T-helper 1 cell (primary cell): ENCODE data around the gene SLC35F2.
"Not testable (repeated sequence)": the region's sequence is repeated elsewhere in the genome, so short reads cannot be mapped to it uniquely, and the experiment has no call there.

Source experiments
- DNase-seq, 5 donors: peaks; one replicate each; pipeline ENCODE4 v3.0.0-alpha.2; 2012 to 2020
- total RNA-seq, 4 donors: gene quantifications; one replicate each; lab custom pipeline; 2026; lab: John Stamatoyannopoulos, UW

Gene SLC35F2
- total RNA-seq = 11.7 to 14.2 (median 13.0) reads per million in 4 donors

- peak; percentile 25 to 83 (median 53) for DNase-seq
Observed at GRCh38 chr11:107858217-107859070, at the start of gene SLC35F2. SLC35F2 (minus strand) TSS chr11:107858787; CDS start chr11:107858767, 20 bp downstream.

DNA sequence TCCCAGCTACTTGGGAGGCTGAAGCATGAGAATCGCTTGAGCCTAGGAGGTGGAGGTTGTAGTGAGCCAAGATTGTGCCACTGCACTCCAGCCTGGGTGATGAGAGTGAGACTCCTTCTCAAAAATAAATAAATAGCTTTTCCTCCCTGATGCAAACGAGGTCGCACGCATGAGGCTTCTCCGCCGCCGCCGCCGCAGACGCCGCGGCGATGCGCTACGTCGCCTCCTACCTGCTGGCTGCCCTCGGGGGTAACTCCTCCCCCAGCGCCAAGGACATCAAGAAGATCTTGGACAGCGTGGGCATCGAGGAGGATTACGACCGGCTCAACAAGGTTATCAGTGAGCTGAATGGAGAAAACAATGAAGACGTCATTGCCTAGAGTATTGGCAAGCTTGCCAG is 49.6 kb upstream of the SLC35F2 start:
- DNase-seq = no peak

DNA sequence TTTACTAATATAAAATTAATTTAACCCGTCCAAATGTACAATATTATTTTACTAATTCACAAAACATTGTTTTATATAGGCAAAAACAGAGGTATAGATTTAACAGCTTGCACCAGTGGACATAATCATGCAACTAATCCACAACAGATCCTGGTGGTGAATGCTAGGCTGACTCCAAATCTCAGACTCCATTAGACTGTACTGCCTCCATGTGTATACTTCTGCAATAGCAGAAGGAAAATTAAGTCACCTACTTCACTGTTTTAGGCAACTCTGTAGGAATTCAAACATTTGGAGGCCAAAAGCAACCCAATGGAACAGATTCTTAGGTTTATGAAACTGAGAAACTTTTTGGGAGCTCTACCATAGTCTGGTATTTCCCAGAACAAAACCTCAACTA is 39.7 kb upstream of the SLC35F2 start:
- peak in 1 of 5 donors; percentile 21 for DNase-seq

- no peak for DNase-seq
Observed at GRCh38 chr11:107882095-107882820, 23.7 kb upstream of the SLC35F2 start.

- DNase-seq = not testable (repeated sequence)
Observed at GRCh38 chr11:107881471-107881870, 22.9 kb upstream of the SLC35F2 start.

- no peak for DNase-seq
Observed at GRCh38 chr11:107876141-107876540, 17.6 kb upstream of the SLC35F2 start.

- no peak for DNase-seq
Observed at GRCh38 chr11:107864591-107864990, 6.0 kb upstream of the SLC35F2 start.

DNA sequence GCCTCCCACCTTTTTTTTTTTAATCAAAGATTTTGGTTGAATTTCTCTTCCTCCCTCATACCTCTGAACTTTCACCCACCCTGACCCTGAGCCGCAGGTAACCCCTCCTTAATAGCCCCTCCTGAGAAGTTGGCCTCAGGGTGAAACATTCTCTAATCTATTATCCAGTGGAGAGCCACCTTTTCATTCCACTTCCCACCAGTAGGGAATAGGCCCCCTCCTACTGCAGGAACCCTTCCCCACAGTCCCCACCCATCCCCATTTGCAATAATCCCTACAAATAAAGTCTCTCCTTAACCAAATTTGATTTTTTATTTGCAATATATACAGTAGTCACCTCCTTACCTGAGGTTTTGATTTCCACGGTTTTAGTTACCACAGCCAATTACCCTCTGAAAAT is 2.1 kb upstream of the SLC35F2 start:
- DNase-seq = no peak

- not testable (repeated sequence) for DNase-seq
Observed at GRCh38 chr11:107860240-107860620, 1.6 kb upstream of the SLC35F2 start.

DNA sequence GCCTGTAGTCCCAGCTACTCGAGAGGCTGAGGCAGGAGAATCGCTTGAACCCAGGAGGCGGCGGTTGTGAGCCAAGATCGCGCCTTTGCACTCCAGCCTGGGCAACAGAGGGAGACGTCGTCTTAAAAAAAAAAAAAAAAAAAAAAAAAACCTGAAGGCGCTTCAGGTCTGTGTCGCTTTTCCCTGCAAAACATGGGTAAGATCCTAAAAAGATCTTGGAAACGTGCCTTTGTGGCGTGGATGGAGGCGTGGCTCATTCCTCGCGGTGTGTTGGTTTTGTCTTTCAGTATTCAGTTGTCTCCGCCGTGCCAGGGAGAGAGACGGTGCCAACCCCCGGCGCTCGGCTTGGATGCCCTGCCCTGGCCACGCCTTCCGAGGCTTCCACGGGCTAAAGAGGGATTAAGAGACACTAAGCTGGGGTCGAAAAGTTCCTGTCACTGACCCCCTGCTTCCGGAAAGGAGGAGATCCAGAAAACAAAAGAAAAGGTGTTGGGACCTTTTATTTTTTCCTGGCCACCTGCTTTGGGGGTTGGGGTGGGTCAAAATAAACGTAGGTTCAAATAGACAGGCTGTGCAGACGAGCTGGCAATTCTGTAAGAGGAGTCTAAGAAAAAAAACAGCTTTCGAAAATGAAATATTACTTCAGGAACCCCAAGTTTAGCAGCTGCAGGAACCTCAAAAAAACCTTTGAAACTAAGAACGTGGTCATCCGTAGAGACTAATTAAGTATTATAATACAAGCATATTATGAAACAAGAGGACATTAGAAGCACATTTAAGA is 1.1 kb upstream of the SLC35F2 start:
- DNase-seq = peak in 2 of 5 donors; percentile 17 to 43

DNA sequence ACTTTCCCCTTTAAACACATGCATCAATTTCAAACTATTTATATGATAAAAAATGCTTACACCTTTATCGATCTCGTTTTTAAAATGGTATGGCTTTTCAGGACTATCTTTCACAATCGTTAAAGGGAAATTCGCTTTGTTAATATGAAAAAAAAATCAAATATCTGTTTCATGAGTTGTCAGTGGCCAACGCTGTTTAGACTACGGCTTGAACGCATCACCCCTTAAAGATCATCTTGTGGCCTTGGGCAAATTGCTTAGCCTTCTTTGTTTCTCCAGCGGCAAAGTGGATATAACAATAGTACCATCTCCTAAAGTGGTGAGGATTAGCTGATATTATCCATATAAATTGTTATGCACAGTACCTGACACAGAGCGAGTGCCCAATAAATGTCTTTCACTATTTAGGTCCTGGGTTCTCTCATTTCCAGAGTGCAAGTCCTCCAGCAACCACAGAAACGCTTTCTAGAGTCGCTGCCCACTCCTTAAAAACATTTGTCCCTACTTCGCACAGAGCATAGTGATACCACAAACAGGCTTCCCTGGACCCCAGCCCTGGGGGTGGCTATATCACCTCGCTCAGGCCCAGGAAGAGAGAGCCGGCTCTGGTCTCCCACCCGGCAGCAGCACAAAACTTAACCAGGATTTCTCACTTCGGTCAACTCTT is 904 bp downstream of the SLC35F2 start:
- no peak for DNase-seq

DNA sequence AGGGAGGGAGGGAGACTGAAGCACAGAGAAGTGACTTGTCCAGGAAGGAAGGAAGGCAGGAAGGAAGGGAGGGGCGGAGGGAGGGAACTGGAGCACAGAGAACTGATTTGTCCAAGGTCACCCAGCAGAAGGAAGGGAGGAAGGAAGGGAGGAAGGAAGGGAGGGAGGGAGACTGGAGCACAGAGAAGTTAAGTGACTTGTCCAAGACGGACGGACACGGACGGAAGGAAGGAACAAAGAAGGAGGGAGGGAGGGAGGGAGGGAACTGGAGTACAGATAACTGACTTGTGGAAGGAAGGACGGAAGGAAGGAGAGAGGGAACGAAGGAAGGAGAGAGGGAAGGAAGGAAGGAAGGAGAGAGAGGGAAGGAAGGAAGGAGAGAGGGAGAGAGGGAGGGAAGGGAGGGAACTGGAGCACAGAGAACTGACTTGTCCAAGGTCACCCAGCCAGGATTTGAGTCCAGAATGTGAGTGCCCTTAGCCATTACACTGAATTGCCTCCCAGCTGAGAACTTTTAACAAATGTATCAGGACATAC is 1.5 kb downstream of the SLC35F2 start:
- no peak for DNase-seq

GRCh38 chr11:107856180-107856980 is 2.2 kb downstream of the SLC35F2 start:
- DNase-seq = no peak

- DNase-seq = no peak
Observed at GRCh38 chr11:107853070-107853469, 5.5 kb downstream of the SLC35F2 start.

GRCh38 chr11:107851704-107852310 is 6.8 kb downstream of the SLC35F2 start:
- no peak for DNase-seq

- DNase-seq = no peak
Observed at GRCh38 chr11:107849790-107850189, 8.8 kb downstream of the SLC35F2 start.

DNA sequence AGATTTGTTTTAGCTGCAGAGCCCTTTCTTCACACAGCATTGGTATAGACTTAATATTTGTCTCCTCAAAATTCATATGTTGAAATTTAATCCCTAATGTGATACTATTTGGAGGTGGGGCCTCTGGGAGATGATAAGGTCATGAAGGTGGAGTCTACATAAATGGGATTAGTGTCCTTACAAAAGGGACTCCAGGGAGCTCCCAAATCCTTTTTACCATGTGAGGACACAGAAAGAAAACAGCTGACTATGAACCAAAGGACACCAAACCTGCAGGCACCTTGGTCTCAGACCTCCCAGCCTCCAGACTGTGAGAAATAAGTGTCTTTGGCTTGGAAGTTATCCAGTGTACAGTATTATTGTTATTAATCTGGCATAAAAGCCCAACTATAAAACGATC is 10.2 kb downstream of the SLC35F2 start:
- DNase-seq = no peak

- DNase-seq = no peak
Observed at GRCh38 chr11:107847184-107847583, 11.4 kb downstream of the SLC35F2 start.

- DNase-seq = no peak
Observed at GRCh38 chr11:107844041-107844440, 14.5 kb downstream of the SLC35F2 start.

- no peak for DNase-seq
Observed at GRCh38 chr11:107842412-107843100, 16.0 kb downstream of the SLC35F2 start.
